ENCODE data around the gene NPIPA8. TPM values are rescaled to one million over a fixed set of nuclear protein-coding genes. Genes with fewer than 3 reads are reported as not detected.
"Not testable (repeated sequence)": the region's sequence is repeated elsewhere in the genome, so short reads cannot be mapped to it uniquely, and the experiment has no call there.

NPIPA8 gene
- total and polyA plus RNA-seq, 2 of the 4 experiments (the other 2 are of a cell fraction), result 1.1 to 17.6 TPM

DNA sequence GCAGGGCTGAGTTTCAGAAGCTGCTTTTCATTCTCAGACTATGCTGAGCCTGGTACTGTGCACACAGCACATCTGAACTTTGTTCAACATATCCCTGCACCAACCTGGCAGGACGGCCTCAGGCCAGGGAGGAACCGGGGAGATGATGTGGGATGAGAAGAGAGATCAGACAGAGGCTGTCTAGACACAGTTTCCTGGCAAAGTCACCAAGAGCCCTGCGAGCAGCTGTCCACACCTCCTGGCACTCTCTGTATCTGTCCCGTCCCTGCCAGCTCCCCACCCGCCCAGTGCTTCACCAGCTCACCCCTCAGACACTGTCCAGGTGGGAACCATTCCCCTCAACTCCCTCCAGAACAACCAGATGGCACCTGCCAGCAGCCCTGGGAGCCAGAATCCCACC is 42.2 kb downstream of the NPIPA8 start:
- ATAC-seq (ENCODE audit: low read depth); dilution Hi-C loops (cut with HindIII; ENCODE audit: low sequenced_read_pairs, unreplicated experiment); H4K20me1 ChIP-seq (ENCODE audit: insufficient read depth, low read length); BruUV-seq (replicated peaks); H3K9ac ChIP-seq (ENCODE audit: low read depth, low read length); DNase-seq; H3K23ac ChIP-seq (ENCODE audit: low read depth, low read length); POLR2A ChIA-PET (ENCODE audit: unreplicated experiment); H3K18ac ChIP-seq (ENCODE audit: low read depth, low read length); H3K56ac ChIP-seq (ENCODE audit: extremely low read depth, insufficient read depth, low read length); H3K27me3 ChIP-seq (ENCODE audit: control insufficient read depth, insufficient read depth, low read length); H2BK20ac ChIP-seq (ENCODE audit: low read depth, low read length); intact Hi-C loops (cut with micrococcal nuclease); H3K14ac ChIP-seq (replicated peaks; ENCODE audit: low read depth, low read length); CTCF ChIA-PET; H2BK120ac ChIP-seq (ENCODE audit: low read depth, low read length); H4K8ac ChIP-seq (ENCODE audit: low read depth in 2 of 2, low read length in 2 of 2); in situ Hi-C loops (cut with MboI; ENCODE audit: low sequenced_read_pairs); H2AFZ ChIP-seq (replicated peaks; ENCODE audit: low read length, poor library complexity); H3K27ac ChIP-seq (ENCODE audit: insufficient read depth, low read length); H3K36me3 ChIP-seq (ENCODE audit: control insufficient read depth, insufficient read depth, low read length); H4K91ac ChIP-seq (ENCODE audit: insufficient read depth, low read depth, low read length); H3K9me1 ChIP-seq (ENCODE audit: insufficient read depth, low read length); H3K4ac ChIP-seq (ENCODE audit: low read depth, low read length); H3K79me1 ChIP-seq (ENCODE audit: low read depth in 1 of 2, low read length in 2 of 2); H2AK9ac ChIP-seq (replicated peaks; ENCODE audit: low read depth, low read length, poor library complexity); H2BK15ac ChIP-seq (ENCODE audit: low read depth, low read length); H2AK5ac ChIP-seq (ENCODE audit: low read depth, low read length); H3K4me3 ChIP-seq (ENCODE audit: insufficient read depth, low read depth, low read length); H3K4me1 ChIP-seq (ENCODE audit: control insufficient read depth, insufficient read depth, low read length); H2BK5ac ChIP-seq (ENCODE audit: low read depth, low read length, poor library complexity, severe bottlenecking); H3K9me3 ChIP-seq (ENCODE audit: control insufficient read depth, insufficient read depth, low read length); H4K5ac ChIP-seq (ENCODE audit: low read depth, low read length); H3K4me2 ChIP-seq (ENCODE audit: low read depth, low read length): not testable (repeated sequence)
- no CpG with 5 or more reads among the region's 5 CpGs for WGBS, 2 experiments (ENCODE audit: extremely low coverage in 2 of 2, insufficient read length in 1 of 2)

DNA sequence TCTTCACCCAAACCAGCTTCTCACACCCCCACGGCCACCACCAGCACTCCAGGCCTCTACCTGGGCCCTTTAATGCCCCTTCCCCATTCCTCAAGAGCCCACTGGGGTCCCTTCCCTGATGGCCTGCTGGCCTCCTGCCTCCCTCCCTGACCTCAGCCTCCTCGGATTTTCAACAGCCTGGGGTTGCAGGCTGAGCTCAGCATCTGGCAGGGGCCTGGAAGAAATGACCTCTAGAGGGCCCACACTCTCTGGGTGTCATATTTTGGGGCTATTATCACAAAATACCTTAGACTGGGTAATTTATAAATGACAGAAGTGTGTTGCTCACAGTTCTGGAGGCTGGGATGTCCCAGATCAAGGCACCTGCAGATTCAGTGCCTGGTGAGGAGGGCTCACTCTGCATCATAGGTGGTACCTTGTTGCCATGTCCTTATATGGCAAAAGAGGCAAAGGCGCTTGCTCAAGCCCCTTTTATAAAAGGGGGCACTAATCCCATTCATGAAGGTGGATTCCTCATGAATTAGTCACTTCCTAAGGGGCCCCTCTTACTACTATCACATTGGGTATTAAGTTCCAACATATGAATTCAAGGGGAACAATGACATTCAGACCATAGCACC is 43.1 kb downstream of the NPIPA8 start:
- H3K23ac ChIP-seq (ENCODE audit: low read depth, low read length); H3K14ac ChIP-seq (replicated peaks; ENCODE audit: low read depth, low read length); dilution Hi-C loops (cut with HindIII; ENCODE audit: low sequenced_read_pairs, unreplicated experiment); H3K27ac ChIP-seq (ENCODE audit: insufficient read depth, low read length); H3K9ac ChIP-seq (ENCODE audit: low read depth, low read length); H4K20me1 ChIP-seq (ENCODE audit: insufficient read depth, low read length); in situ Hi-C loops (cut with MboI; ENCODE audit: low sequenced_read_pairs); H2BK15ac ChIP-seq (ENCODE audit: low read depth, low read length); H3K18ac ChIP-seq (ENCODE audit: low read depth, low read length); H2BK5ac ChIP-seq (ENCODE audit: low read depth, low read length, poor library complexity, severe bottlenecking); BruUV-seq (replicated peaks); CTCF ChIA-PET; H2BK20ac ChIP-seq (ENCODE audit: low read depth, low read length); H3K56ac ChIP-seq (ENCODE audit: extremely low read depth, insufficient read depth, low read length); DNase-seq; ATAC-seq (ENCODE audit: low read depth); H3K9me3 ChIP-seq (ENCODE audit: control insufficient read depth, insufficient read depth, low read length); H3K4me1 ChIP-seq (ENCODE audit: control insufficient read depth, insufficient read depth, low read length); H3K4me2 ChIP-seq (ENCODE audit: low read depth, low read length); POLR2A ChIA-PET (ENCODE audit: unreplicated experiment); H4K5ac ChIP-seq (ENCODE audit: low read depth, low read length); H2BK120ac ChIP-seq (ENCODE audit: low read depth, low read length); H3K4ac ChIP-seq (ENCODE audit: low read depth, low read length); H3K4me3 ChIP-seq (ENCODE audit: insufficient read depth, low read depth, low read length); H3K27me3 ChIP-seq (ENCODE audit: control insufficient read depth, insufficient read depth, low read length); H2AK9ac ChIP-seq (replicated peaks; ENCODE audit: low read depth, low read length, poor library complexity); H3K9me1 ChIP-seq (ENCODE audit: insufficient read depth, low read length); H2AFZ ChIP-seq (replicated peaks; ENCODE audit: low read length, poor library complexity); H4K91ac ChIP-seq (ENCODE audit: insufficient read depth, low read depth, low read length); H2AK5ac ChIP-seq (ENCODE audit: low read depth, low read length); H3K79me1 ChIP-seq (ENCODE audit: low read depth in 1 of 2, low read length in 2 of 2); H3K36me3 ChIP-seq (ENCODE audit: control insufficient read depth, insufficient read depth, low read length); intact Hi-C loops (cut with micrococcal nuclease); H4K8ac ChIP-seq (ENCODE audit: low read depth in 2 of 2, low read length in 2 of 2): not testable (repeated sequence)
- no CpG with 5 or more reads among the region's 3 CpGs for WGBS, 2 experiments (ENCODE audit: extremely low coverage in 2 of 2, insufficient read length in 1 of 2)

Data from IMR-90 (cell line).